Hepatocyte (in vitro differentiated cells): ENCODE measurements around the gene MUC4.

Experiments used
- EZH2 ChIP-seq: fragments of 200-600 bp; sonication (generic); IDR thresholded peaks from 2 replicates; pipeline ENCODE4 v1.6.1; 2016; ENCODE audit warnings: antibody characterized with exemption, mild to moderate bottlenecking, borderline replicate concordance
- EZH2phosphoT487 ChIP-seq: fragments of 200-600 bp; sonication (generic); IDR thresholded peaks from one replicate; pipeline ENCODE4 v1.6.1; 2018; ENCODE audit warnings: antibody characterized with exemption, mild to moderate bottlenecking, low read depth, moderate library complexity; ENCODE audit not compliant: unreplicated experiment, severe bottlenecking
- TF ChIP-seq, protein P1 (sequence below): fragments of 200-600 bp; sonication (generic); IDR thresholded peaks from 2 replicates; pipeline ENCODE4 v1.5.1; 2016; ENCODE audit warnings: antibody characterized with exemption, mild to moderate bottlenecking; ENCODE audit not compliant: poor library complexity

- TF ChIP-seq, protein P1, sequence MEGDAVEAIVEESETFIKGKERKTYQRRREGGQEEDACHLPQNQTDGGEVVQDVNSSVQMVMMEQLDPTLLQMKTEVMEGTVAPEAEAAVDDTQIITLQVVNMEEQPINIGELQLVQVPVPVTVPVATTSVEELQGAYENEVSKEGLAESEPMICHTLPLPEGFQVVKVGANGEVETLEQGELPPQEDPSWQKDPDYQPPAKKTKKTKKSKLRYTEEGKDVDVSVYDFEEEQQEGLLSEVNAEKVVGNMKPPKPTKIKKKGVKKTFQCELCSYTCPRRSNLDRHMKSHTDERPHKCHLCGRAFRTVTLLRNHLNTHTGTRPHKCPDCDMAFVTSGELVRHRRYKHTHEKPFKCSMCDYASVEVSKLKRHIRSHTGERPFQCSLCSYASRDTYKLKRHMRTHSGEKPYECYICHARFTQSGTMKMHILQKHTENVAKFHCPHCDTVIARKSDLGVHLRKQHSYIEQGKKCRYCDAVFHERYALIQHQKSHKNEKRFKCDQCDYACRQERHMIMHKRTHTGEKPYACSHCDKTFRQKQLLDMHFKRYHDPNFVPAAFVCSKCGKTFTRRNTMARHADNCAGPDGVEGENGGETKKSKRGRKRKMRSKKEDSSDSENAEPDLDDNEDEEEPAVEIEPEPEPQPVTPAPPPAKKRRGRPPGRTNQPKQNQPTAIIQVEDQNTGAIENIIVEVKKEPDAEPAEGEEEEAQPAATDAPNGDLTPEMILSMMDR, result no peak
- TF ChIP-seq EZH2 (no peak), EZH2phosphoT487 (no peak)
Measured at GRCh38 chr3:195820901-195821300, 9.2 kb upstream of the MUC4 start.
